GM12872 (cell line): ENCODE results near the gene KRTAP5-5.

ENCODE experiments used
- CTCF ChIP-seq: IDR thresholded peaks from 3 replicates; pipeline ENCODE4 v1.5.1; 2011; ENCODE audit warnings: low read depth, mild to moderate bottlenecking, low read length, moderate library complexity; ENCODE audit not compliant: insufficient read depth

KRTAP5-5 gene

DNA sequence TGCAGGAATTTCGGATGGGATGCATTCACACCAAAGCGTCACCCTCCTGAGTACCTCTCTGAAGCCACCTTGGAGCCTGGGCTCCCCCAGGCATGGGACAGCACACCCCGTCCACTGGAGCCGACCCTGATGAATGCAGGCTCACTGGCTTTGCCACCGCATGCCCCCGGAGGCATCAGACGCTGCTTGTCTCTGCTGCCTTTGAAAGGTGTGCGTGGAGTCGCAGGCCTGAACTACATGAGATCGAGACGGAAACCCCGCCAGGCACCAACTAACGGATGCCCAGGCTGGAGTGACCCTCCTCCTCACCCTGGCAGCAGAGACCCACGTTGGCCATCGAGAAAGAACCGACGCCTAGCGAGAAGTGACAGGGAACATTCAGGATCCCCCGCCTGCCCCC lies 22.5 kb downstream of the KRTAP5-5 start:
- no peak for TF ChIP-seq CTCF

GRCh38 chr11:1652442-1652770 lies 22.8 kb downstream of the KRTAP5-5 start:
- no peak for TF ChIP-seq CTCF

DNA sequence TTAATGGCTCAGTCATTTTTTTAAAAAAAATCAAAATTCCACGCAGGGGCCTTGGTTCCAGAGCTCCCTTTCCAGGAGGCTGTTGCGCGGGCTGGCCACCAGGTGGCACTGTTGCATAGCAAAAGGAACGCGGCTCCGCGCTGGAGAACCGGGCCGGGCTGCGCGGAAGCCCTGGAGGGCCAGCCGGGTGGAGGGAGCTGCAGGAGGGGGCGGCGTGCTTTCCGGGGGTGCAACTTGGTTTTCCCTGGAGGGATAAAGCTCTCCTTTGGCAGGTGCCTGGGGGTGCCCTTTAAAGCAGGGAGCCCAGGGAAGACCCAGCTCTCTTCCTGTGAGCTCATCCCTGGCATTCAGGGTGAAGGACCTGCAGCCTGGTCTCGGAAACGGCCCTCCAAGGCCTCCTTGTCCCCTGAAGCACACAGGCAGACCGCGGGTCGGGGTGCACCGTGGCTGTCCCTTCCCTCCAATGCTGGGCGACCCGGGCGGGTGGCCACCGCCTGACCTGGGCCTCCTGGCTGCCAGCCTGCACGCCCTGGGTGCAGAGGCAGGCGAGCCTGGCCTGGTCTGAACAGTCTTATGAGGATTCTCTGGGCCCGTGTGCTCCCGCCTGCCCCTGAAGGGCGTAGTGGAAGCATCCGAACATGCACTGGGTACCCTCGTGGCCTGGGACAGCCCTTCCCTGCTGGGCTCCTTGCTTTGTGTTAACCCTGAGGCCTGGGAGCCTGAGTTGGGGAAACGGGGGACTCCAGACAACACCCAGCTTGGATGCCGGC lies 23.4 kb downstream of the KRTAP5-5 start:
- TF ChIP-seq CTCF = peak; percentile 87

DNA sequence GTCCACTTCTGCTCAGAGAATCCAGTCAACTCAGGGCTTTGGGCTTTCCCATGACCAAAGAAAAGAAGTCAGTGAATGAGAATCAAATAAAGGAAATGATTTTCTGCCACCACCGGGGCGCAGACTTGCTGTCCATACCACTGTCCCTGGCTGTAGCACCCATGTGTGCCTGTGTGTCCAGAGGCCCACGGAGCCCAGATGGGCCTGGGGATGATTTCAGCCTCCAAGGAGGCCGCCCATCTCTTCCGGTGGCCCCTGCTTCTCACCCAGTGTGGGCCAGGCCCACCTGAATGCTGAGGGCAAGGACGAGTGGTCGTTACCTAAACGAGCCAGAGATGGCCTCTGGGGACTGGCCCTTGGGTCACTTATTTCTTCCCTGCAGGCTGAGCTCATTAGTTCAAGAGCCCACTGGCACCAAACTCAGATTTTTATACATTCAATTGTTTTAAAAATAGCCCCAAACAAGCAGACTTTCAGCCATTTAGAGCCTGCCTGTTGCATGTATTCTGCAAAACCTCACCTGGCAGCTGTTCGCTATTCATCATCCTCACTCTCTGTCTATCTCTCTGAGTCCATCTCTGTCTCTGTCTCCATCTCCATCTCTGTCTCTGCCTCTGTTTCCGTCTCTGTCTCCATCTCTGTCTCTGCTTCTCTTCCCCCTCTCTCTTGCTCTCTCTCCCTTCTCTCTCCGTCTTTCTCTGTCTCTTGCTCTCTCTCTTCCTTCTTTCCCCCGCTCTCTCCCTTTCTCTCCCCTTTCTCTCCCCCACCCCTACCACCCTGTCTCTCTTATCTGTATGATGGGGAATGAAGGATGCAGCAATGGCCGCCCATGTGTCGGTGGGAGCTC lies 24.2 kb downstream of the KRTAP5-5 start:
- TF ChIP-seq CTCF = no peak

DNA sequence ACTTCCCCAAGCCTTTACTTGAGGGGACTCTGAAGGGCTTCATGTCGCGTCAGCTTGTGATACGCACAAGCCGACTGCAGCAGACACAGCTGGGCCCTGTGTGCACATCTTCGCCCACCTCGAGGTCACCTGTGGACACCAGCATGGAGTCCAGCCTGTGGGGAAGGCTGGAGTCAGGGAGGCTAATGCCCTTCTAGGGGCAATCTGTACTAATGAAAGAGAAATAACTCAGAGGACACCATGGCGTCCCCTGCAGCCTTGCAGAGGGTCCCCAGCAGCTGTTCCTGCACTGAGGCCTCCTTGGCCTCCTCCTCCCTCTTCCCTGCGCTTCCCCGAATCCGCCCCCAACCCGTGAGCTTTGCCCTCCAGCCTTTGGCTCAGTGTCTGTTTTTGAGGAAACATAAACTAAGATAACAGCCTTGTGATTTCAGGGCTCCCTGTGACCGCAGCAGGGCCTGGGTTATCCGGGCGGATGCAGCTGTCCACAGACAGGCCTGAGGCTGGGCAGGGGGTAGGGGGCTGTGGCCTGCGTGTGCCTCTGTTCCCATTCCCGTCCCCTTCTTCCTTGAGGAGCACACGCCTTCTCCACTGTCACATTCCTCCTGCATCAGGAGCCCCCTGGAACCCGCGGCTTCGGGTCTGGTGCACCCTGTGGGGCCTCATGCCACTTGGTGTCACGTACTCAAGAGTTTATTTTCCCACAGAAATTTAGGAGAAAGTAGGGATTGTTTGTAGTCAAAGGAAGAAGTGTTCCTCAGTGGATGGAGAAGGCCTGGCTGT lies 25.0 kb downstream of the KRTAP5-5 start:
- TF ChIP-seq CTCF = no peak

GRCh38 chr11:1655168-1656060 lies 25.8 kb downstream of the KRTAP5-5 start:
- TF ChIP-seq CTCF = no peak

DNA sequence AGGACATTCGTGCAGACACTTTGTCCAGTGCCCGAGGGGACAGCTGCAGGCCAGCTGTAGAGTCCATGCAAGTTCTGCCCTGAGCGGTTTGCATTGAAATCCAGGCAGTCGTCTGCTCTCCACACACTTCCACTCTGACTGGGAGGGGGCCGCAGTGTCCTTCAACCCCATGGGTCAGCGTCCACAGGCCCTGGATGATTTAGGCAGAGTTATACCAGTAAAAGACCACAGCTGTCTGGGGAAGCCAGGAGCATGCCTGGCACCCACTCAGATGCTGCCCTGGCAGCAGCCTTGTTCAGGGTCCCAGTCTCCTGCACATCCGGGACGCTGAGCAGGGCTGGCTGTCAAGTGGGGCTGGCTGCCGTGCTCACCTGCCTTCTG lies 26.5 kb downstream of the KRTAP5-5 start:
- TF ChIP-seq CTCF = no peak
